GM21360 (cell line): Measurements from ENCODE around the gene LTK.
A peak's percentile ranks its signal among the peaks of the same experiment; 100 is the strongest.

Experiments used
- ATAC-seq: cut with Tn5 transposase; IDR thresholded peaks from one replicate; pipeline ENCODE4 v1.9.1; 2021; ENCODE audit warnings: mild to moderate bottlenecking, moderate library complexity; ENCODE audit not compliant: unreplicated experiment

LTK gene

GRCh38 chr15:41513506-41514227 is at the start of gene LTK:
Gene LTK, minus strand, starts transcription at chr15:41513827. Its CDS starts 118 bp downstream, at chr15:41513709.
- ATAC-seq, result no peak

GRCh38 chr15:41562784-41563198 is 49.2 kb upstream of the LTK start:
- ATAC-seq, result no peak

DNA sequence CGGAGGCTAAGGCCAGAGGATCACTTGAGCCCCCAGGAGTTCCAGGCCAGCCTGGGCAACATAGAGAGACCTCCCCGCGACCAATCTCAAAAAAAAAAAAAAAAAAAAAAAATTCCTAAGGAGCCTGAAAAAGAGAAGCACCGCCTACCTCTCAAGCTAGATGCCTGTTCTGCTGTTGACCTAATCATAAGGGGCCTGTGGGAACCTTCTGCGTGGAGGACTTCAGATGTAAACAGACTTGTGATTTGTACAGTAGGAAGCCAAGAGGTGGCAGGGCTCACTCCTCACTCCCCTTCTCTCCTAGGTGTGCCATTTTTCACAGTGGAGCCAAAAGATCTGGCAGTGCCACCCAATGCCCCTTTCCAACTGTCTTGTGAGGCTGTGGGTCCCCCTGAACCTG is 48.6 kb upstream of the LTK start:
- ATAC-seq, result no peak

GRCh38 chr15:41561777-41562145 is 48.1 kb upstream of the LTK start:
- no peak for ATAC-seq

- ATAC-seq, result no peak
These were observed 47.6 kb upstream of the LTK start for GRCh38 chr15:41561104-41561776.

DNA sequence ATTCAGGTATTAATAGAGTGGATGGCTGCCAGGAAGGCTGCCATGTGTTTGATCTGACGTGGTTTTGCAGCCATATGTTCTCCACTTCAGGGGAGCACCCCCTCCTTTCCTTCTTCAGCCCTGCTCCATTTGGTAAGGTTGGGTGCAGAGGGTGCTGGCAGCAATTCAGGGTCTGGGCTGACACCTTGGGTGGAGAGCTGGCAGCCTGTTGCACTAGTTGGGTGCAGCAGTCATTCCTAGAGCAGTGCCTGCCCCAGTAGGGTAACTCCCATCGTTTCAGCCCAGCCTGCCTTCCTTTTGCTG is 46.9 kb upstream of the LTK start:
- ATAC-seq, result no peak

DNA sequence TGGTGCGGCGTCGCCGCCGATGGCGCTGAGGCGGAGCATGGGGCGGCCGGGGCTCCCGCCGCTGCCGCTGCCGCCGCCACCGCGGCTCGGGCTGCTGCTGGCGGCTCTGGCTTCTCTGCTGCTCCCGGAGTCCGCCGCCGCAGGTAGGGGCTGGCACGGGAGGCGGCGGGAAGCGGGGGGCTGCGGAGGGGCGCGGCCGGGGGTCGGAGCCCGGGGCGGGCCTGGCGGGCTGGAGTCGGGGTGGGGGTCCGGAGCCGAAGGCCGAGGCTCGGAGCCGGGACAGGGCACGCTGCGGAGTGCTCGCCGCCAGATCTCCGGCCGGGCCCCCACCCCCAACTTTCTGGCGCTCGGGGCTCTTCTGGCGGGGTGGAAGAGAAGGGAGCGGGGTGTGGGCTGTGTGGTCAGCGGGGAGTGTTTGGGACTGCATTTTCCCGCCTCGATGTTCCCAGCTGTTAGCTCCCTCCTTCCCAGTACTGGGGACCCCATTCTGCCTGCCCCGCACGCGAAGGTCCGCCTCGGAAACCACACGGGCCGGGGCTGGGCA is 45.7 kb upstream of the LTK start:
- no peak for ATAC-seq

DNA sequence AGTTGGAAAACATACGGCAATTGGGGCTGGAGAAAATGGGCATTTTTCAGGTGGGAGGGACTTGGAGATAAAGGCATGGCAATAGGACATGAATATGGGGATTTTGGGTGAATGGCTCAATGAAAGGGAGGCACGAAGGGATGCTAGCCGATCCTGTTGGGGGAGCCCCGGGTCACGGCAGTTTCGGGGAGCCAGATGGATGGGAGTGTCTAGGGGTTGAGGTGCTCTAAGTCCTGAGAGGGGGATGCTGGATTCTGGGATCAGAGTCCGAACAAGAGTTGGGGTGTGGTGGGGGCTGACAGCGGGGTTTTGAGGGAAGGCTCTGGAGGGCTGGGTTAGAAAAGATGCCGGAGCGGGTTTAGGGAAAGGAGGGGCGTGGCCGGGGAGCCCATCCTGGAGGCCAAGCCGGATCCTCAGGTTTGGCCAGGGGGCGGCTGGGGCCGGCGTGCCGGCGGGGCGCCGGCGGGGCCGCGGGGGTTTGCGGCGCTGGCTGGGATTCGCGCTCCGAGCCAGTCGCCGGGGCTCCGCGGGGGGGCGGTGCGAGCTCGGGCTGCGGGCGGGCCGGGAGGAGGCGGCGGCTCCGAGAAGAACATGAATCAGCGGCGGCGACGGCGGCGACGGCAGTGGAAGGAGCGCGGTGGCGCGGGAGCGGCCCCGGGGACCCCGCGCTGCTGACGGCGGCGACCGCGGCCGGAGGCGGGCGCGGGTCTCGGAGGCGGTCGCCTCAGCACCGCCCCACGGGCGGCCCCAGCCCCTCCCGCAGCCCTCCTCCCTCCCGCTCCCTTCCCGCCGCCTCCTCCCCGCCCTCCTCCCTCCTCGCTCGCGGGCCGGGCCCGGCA is 45.0 kb upstream of the LTK start, which contains the start of gene TYRO3:
TSS of gene TYRO3 (plus strand) at position 813 of the 839 bp plus-strand sequence. CDS start 46 bp downstream, outside the sequence.
- no peak for ATAC-seq

GRCh38 chr15:41557673-41558399 is 44.2 kb upstream of the LTK start:
- peak; percentile 59 for ATAC-seq

GRCh38 chr15:41556677-41557076 is 43.0 kb upstream of the LTK start:
- ATAC-seq, result no peak

DNA sequence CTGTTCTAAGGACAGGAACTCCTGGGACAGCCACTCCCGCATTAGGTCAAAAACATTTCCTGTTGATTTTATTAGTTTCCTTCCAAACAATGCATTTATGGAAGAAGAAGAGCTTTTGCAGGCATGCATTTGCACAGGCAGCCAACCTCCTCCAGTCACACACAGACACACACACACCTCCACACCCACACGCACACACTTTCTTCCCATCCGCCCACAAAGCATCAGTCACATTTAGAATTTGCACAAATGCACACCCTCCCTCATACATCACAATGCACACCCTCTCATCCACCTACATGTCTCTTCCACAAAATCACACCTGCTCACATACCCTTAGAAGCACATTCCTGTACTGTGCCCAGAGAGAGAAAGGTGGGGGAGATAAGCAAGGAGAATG is 41.3 kb upstream of the LTK start:
- no peak for ATAC-seq

GRCh38 chr15:41554343-41554742 is 40.7 kb upstream of the LTK start:
- no peak for ATAC-seq

- no peak for ATAC-seq
These were observed 40.1 kb upstream of the LTK start for GRCh38 chr15:41553731-41554130.

DNA sequence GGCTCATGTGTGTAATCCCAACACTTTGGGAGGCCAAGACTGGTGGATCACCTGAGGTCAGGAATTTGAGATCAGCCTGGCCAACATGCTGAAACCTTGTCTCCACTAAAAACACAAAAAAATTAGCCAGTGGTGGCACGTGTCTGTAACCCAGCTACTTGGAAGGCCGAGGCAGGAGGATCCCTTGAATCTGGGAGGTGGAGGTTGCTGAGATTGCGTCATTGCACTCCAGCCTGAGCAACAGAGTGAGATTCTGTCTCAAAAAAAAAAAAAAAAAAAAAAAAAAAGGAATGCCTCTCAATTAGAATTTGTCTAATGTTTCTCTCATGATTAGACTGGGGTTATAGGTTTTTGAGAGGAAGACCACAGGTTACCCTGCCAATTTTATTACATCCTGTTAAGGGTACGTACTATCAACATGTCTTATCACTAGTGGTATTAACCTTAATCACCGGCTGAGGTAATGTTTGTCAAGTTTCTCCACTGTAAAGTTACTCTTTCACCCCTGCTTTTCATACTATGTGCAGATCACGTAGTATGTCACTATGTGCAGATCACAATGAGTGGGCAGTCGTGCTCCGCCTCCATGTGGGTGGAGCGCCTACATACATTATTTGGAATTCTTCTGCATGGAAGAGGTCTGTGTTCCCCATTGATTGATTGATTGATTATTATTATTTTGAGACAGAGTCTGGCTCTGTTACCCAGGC is 36.6 kb upstream of the LTK start:
- ATAC-seq, result no peak

- no peak for ATAC-seq
These were observed 33.5 kb upstream of the LTK start for GRCh38 chr15:41546851-41547786.

GRCh38 chr15:41545218-41545617 is 31.6 kb upstream of the LTK start:
- no peak for ATAC-seq

GRCh38 chr15:41544650-41545015 is 31.0 kb upstream of the LTK start:
- ATAC-seq, result no peak

DNA sequence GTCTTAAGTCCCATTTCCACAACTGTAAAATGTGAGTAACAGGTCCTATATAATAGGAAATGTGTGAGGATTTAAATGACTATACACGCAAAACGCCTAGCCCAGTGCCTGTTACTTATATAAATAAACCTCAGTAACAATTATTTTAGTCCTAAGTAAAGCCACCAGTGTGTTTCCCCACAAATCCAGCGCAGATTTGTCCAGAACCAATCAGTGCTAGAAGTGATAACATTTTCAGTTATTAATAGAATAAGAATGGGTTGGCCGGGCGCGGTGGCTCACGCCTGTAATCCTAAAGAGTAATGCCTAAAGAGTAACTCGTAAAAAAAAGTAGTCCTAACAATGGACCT is 29.9 kb upstream of the LTK start:
- no peak for ATAC-seq

DNA sequence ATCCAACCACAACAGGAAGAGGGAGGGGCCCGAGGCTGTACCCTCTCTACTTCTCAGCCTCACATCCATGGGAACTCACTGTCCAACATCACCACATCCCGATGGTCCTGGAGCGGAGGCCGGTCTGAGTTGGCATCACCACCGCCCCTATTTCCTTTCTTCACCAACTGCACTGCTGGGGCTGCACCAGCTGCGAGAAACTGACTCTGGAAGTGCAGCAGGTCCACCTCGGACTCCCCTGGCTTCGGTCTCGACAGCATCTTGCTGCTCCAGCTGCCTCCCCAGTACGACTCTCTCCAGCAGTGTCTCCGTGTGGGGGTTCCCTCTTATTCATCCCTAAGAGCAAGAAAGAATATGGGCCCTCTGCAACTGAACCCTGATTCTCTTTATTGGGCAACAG is 23.2 kb upstream of the LTK start:
- ATAC-seq, result no peak
